GM12874 (cell line): Measurements from ENCODE around the gene FADS2.
A peak's percentile ranks its signal among the peaks of the same experiment; 100 is the strongest.

Experiments used
- TF ChIP-seq, protein P1 (sequence below): IDR thresholded peaks from 2 replicates; pipeline ENCODE4 v1.5.1; 2011; ENCODE audit warnings: low read depth, mild to moderate bottlenecking, control low read depth, low read length, moderate library complexity; ENCODE audit not compliant: insufficient read depth

The FADS2 gene

DNA sequence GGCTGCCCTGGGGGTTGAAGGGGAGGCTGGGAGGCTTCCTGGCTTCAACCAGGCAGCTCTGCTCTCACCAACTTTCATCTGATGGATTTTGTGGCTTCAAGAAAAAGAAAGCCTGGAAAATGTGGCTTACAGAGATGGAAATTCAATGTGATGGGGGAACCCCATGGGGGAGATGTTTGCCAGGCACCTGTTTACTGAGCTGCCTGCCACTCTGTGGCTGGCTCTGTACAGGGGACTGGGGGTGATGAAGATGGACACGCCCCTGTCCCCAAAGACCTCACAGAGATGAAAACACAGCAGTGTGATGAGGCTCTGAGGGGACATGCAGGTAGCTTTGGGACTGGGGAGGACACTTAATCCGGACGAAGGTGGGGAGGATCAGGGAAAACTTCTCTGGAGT is 45.8 kb upstream of the FADS2 start:
- TF ChIP-seq, protein P1, sequence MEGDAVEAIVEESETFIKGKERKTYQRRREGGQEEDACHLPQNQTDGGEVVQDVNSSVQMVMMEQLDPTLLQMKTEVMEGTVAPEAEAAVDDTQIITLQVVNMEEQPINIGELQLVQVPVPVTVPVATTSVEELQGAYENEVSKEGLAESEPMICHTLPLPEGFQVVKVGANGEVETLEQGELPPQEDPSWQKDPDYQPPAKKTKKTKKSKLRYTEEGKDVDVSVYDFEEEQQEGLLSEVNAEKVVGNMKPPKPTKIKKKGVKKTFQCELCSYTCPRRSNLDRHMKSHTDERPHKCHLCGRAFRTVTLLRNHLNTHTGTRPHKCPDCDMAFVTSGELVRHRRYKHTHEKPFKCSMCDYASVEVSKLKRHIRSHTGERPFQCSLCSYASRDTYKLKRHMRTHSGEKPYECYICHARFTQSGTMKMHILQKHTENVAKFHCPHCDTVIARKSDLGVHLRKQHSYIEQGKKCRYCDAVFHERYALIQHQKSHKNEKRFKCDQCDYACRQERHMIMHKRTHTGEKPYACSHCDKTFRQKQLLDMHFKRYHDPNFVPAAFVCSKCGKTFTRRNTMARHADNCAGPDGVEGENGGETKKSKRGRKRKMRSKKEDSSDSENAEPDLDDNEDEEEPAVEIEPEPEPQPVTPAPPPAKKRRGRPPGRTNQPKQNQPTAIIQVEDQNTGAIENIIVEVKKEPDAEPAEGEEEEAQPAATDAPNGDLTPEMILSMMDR, result no peak

DNA sequence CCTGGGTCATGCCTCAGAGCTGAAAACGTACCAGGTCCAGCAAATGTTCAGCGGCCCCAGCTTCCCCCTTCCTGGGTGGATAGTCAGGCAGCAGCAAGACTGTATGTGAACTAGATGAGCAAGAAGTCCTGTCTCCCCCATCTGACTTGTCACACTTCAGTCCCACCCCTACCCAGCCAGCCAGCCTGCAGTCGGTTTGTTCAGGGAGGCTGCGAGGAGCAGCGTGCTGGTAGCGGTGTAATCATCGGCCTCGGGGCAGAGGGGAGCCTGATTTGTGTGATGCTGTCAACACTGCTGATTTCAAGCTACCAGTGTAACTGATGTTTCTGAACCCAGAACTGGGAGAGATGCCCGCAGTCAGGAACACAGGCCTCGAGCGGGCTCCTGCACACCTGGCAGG is 45.3 kb upstream of the FADS2 start:
- TF ChIP-seq, protein P1, result no peak

DNA sequence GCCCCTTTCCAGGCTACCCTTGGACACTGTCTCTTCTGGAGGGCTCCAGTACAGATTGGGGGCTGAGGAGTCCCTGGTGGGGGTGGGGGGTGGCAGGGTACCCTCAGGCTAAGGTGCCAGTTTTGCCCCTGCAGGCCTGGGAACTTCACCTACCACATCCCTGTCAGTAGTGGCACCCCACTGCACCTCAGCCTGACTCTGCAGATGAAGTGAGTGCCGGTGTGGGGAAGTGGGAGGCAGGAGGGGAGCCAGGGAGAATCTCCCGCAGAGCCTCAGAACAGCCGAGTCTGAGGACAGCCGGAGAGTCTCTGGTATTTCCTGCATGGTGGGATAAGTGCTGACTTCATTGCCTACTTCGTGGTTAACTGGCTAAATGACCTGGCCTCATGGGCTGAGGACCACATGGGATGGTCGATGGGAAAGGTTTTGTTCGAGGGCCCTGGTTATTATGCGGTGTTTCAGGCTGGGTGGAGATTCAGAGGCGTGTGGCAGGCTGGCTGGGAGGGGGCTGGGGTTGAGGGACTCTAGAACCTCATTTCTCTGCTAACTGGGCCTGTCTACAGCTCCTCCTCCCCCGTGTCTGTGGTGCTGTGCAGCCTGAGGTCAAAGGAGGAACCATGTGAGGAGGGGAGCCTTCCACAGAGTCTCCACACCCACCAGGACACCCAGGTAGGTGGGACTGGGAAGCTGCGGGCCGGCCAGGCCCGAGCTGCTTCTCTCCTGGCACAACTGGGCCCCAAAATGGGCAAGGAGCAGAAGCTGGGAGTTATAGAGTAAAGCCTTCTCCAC is 44.2 kb upstream of the FADS2 start:
- TF ChIP-seq, protein P1, result no peak

DNA sequence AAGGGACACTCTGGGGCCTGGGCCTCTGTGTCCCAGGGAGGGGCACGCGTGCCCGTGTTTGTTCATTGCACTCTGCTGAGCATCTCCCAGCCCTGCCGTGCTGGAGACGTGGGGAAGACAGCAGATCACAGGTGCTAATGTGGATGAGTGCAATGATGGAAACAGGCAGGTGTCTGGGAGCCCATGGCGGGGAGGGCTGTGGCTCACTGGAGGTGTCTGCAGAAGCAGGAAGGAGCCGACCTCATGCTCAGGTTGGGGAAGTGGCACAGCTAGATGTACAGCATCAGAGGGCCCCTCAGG is 43.6 kb upstream of the FADS2 start:
- TF ChIP-seq, protein P1, result no peak

DNA sequence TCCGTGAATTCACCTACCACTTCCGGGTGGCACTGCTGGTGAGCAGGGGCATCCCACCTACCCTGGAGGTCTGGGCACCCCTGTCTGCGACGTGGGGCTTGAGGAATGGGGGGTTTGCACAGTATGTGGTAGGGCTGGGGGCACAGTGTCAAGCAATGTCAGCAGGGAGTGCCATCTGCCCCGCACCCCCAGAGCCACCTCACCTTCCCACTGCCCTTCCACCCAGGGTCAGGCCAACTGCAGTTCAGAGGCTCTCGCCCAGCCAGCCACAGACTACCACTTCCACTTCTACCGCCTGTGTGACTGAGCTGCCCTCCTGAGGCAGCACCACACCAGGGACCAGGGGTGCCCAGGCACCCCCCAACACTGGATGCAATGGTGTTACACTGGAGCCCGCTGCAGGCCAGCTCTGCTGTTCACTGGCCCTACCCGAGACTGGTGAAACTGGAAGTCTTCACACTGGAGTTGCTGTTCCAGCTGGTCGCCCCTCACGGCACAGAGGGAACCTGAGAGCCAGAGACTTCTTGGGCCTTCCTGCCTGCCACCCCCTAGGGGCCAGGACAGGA is 42.2 kb upstream of the FADS2 start:
- TF ChIP-seq, protein P1, result no peak

DNA sequence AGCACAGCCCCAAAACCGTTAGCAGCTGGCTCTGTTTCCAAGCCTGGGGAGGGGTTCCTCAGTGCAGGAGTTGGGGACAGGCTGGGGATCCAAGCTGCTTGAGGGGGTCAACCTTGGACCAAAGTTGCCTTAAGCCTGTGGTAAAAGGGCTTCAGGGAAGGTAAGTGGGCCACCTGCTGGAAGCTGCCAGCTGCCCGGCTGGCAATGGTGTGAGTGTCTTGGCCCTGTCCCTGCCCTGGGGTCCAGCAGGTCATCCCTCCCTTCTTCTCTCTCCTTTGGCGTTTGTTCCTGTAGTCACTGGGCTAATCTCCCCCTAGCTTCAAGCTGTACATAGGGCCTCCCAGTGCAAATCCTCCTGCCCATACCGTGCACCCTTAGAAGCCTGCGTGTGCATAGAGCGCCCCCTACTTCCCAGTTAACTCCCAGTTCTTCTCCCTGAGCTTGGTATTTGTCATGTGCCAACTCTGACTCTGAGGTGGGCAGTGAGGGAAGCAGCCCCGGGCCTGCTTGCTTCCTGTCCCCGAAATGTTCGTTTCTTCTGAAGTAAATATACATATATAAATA is 40.1 kb upstream of the FADS2 start:
- TF ChIP-seq, protein P1, result peak; percentile 35; the same call in 1 of the 2 replicates

DNA sequence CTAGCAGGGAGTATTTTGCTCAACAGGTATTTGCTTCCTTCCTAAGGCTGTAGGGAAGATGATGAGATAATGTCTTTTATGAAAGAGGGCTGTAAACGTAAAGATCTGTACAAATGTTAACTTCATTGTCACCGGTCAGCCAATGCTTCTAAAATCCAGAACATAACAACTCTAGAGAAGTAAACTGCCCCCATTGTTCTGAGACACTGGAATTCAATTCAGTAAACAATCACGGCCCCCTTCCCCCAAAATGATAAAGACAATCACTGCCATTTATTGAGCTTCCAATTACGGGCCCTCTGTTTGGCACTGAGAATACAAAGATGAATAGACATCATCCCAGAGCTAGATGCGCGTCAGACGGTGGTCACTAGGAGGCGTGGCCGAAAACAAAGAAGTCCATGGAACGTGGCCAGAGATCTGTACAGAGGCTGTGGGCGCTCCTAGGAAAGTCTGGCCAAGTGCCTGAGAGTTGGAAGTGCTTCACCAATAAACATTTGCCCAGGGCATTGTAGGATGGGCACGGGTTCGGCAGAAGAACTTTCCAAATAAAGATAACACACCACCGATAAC is 36.3 kb upstream of the FADS2 start:
- TF ChIP-seq, protein P1, result no peak
